ENCODE measurements around the gene HOXC13. TPM values are rescaled to one million over a fixed set of nuclear protein-coding genes. Genes with fewer than 3 reads are reported as not detected.
A peak's percentile ranks its signal among the peaks of the same experiment; 100 is the strongest.

HOXC13 gene
- total RNA-seq, 1 experiment from 2014 or later: 0.09 TPM

DNA sequence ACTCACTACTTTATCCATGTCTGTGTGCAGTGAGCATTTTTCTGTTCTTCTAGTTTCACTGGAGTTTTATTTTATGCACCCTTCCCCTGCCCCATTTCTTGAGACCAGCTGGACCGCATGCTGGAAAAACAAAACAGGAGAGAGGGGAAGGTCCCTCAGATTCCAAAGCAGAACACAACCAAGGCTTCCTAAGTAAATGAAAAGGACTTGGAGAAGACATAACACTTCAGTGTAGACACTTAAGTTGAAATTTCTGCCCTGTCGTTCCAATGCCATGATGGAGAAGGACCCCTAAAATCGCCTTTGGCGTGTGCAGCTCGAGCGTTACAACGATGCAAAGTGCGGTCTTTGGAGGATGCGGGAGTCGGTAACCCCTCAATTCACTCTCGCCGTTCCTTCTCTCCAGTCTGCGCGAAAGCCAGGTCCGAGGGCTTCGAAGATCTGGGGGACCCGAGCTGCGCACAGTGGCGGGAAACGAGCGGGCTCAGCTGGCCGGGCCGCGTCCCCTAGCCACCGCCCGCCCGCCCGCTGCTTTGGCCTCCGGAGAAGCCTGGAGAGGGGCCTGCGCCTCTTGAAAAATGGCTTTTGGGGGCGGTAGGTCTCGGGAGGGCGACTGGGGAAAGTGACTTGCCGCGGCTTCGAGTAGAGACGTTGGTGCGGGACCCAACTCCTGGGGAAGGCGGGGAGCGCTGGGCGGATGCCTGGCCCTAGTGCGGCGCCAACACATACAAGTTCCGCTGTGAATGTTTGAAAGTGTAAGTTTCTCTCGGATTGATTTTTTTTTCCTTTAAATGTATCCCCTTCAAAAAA lies 11.2 kb upstream of the HOXC13 start (continued):
- TF ChIP-seq, protein P1, sequence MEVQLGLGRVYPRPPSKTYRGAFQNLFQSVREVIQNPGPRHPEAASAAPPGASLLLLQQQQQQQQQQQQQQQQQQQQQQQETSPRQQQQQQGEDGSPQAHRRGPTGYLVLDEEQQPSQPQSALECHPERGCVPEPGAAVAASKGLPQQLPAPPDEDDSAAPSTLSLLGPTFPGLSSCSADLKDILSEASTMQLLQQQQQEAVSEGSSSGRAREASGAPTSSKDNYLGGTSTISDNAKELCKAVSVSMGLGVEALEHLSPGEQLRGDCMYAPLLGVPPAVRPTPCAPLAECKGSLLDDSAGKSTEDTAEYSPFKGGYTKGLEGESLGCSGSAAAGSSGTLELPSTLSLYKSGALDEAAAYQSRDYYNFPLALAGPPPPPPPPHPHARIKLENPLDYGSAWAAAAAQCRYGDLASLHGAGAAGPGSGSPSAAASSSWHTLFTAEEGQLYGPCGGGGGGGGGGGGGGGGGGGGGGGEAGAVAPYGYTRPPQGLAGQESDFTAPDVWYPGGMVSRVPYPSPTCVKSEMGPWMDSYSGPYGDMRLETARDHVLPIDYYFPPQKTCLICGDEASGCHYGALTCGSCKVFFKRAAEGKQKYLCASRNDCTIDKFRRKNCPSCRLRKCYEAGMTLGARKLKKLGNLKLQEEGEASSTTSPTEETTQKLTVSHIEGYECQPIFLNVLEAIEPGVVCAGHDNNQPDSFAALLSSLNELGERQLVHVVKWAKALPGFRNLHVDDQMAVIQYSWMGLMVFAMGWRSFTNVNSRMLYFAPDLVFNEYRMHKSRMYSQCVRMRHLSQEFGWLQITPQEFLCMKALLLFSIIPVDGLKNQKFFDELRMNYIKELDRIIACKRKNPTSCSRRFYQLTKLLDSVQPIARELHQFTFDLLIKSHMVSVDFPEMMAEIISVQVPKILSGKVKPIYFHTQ (CRISPR knock-in tag; IDR thresholded peaks at IDR 0.05): no peak
- TF ChIP-seq JAZF1 (CRISPR knock-in tag; IDR thresholded peaks at IDR 0.05) (no peak), ZNF232 (CRISPR knock-in tag; IDR thresholded peaks at IDR 0.05) (no peak), GABPB1 (CRISPR knock-in tag; IDR thresholded peaks at IDR 0.05) (no peak)
- TF ChIP-seq, protein P2, sequence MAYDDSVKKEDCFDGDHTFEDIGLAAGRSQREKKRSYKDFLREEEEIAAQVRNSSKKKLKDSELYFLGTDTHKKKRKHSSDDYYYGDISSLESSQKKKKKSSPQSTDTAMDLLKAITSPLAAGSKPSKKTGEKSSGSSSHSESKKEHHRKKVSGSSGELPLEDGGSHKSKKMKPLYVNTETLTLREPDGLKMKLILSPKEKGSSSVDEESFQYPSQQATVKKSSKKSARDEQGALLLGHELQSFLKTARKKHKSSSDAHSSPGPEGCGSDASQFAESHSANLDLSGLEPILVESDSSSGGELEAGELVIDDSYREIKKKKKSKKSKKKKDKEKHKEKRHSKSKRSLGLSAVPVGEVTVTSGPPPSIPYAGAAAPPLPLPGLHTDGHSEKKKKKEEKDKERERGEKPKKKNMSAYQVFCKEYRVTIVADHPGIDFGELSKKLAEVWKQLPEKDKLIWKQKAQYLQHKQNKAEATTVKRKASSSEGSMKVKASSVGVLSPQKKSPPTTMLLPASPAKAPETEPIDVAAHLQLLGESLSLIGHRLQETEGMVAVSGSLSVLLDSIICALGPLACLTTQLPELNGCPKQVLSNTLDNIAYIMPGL (CRISPR knock-in tag; IDR thresholded peaks at IDR 0.05): no peak
- TF ChIP-seq, protein P3, sequence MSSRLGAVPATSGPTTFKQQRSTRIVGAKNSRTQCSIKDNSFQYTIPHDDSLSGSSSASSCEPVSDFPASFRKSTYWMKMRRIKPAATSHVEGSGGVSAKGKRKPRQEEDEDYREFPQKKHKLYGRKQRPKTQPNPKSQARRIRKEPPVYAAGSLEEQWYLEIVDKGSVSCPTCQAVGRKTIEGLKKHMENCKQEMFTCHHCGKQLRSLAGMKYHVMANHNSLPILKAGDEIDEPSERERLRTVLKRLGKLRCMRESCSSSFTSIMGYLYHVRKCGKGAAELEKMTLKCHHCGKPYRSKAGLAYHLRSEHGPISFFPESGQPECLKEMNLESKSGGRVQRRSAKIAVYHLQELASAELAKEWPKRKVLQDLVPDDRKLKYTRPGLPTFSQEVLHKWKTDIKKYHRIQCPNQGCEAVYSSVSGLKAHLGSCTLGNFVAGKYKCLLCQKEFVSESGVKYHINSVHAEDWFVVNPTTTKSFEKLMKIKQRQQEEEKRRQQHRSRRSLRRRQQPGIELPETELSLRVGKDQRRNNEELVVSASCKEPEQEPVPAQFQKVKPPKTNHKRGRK (CRISPR knock-in tag; IDR thresholded peaks at IDR 0.05; ENCODE audit: borderline replicate concordance): no peak

DNA sequence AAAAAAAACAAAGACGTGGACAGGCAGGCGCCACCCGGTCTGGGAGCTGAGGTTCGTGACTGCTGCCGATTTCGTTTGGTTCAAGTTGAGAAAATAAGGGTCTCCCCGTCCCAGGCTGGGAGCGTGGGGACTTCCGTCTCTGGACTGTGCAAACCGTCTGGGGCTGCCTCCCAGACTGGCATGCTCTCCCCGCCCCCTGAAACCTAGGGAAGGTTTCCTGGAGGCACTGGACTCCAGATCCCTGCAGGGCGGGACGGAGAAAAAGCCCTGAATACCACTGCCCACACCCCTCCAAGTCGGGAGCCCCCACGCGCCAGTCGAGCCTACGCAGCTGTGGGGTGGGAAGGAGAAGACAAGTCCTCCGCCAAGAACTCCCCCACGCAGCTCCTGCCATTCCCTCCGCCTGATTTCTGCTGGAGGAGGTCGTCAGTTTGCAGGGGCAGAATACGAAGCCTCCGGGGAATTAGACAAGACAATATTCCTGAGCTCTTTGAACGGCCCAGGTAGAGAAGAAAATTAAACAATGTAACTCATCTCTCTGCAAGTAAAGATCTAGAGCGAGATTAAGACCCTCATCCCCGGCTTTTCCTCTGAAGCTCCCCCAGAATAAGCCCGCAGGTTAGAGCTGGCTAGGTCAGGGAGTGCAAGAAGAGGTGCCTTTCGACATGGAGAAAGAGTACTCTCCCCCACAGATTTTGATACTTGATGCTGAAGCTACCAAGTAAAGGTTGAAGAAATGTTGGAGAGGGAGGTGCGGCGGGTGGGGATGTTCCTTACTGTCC lies 10.4 kb upstream of the HOXC13 start:
- H3K27ac Mint-ChIP-seq: no peak overlapping the region
- DNase-seq (ENCODE audit: low spot score): peak; percentile 17
- POLR2A ChIA-PET: no interaction called here

DNA sequence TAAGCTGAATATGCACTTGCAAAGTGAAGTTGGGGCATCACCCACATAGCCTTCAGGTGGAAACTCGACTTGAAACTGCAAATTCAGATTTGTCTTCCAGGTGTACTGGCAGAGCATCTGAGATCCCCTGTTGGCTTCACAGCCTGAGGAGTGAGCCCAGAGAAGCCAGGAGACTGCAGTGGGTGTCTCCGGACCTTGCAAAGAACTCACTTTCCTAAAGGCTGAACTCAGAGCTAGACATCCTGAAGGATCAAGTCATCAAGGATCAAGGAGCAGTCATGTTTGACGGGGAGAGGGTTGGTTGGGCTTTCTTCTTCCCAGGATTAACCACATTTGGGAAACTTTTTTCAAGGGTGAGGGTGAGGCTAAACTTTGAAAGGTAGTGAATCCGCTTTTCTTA lies 9.1 kb upstream of the HOXC13 start:
- ATAC-seq (no peak), DNase-seq (ENCODE audit: low spot score) (no peak)
- no peak overlapping the region for H3K4me3 Mint-ChIP-seq
- H3K4me1 Mint-ChIP-seq: peaks cover 11% of the 10 kb centered on the region
- peaks cover 100% of the 10 kb centered on the region for H3K27me3 Mint-ChIP-seq (ENCODE audit: low read depth)
- ChIA-PET CTCF (interaction anchor here (1.2 kb wide), 1 partner anchor 183 kb away, joined by 3 read pairs; no protein-coding TSS in a partner anchor), POLR2A (no interaction called here)
- H3K9me3 Mint-ChIP-seq: no peaks in the 10 kb centered on the region
- H3K36me3 Mint-ChIP-seq: no peaks in the 10 kb centered on the region
- H3K27ac Mint-ChIP-seq: no peak overlapping the region
- TF ChIP-seq, protein P4, sequence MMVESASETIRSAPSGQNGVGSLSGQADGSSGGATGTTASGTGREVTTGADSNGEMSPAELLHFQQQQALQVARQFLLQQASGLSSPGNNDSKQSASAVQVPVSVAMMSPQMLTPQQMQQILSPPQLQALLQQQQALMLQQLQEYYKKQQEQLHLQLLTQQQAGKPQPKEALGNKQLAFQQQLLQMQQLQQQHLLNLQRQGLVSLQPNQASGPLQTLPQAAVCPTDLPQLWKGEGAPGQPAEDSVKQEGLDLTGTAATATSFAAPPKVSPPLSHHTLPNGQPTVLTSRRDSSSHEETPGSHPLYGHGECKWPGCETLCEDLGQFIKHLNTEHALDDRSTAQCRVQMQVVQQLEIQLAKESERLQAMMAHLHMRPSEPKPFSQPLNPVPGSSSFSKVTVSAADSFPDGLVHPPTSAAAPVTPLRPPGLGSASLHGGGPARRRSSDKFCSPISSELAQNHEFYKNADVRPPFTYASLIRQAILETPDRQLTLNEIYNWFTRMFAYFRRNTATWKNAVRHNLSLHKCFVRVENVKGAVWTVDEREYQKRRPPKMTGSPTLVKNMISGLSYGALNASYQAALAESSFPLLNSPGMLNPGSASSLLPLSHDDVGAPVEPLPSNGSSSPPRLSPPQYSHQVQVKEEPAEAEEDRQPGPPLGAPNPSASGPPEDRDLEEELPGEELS (CRISPR knock-in tag; IDR thresholded peaks at IDR 0.05): no peak
- TF ChIP-seq ZNF396 (CRISPR knock-in tag; IDR thresholded peaks at IDR 0.05; ENCODE audit: borderline replicate concordance): no peak
- no peak for TF ChIP-seq NR1H2 (CRISPR knock-in tag; IDR thresholded peaks at IDR 0.05)
- TF ChIP-seq FOXK1 (CRISPR knock-in tag; IDR thresholded peaks at IDR 0.05): no peak
- TF ChIP-seq ZNF263 (CRISPR knock-in tag; IDR thresholded peaks at IDR 0.05; ENCODE audit: low read depth): no peak
- TF ChIP-seq, protein P5, sequence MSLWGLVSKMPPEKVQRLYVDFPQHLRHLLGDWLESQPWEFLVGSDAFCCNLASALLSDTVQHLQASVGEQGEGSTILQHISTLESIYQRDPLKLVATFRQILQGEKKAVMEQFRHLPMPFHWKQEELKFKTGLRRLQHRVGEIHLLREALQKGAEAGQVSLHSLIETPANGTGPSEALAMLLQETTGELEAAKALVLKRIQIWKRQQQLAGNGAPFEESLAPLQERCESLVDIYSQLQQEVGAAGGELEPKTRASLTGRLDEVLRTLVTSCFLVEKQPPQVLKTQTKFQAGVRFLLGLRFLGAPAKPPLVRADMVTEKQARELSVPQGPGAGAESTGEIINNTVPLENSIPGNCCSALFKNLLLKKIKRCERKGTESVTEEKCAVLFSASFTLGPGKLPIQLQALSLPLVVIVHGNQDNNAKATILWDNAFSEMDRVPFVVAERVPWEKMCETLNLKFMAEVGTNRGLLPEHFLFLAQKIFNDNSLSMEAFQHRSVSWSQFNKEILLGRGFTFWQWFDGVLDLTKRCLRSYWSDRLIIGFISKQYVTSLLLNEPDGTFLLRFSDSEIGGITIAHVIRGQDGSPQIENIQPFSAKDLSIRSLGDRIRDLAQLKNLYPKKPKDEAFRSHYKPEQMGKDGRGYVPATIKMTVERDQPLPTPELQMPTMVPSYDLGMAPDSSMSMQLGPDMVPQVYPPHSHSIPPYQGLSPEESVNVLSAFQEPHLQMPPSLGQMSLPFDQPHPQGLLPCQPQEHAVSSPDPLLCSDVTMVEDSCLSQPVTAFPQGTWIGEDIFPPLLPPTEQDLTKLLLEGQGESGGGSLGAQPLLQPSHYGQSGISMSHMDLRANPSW (CRISPR knock-in tag; conservative IDR thresholded peaks at IDR 0.05; ENCODE audit: low read depth): no peak
- no peak for TF ChIP-seq FOXP1 (CRISPR knock-in tag; IDR thresholded peaks at IDR 0.05; ENCODE audit: borderline replicate concordance)

More for the DNA sequence above, 10.4 kb upstream of the HOXC13 start:
- H3K27me3 Mint-ChIP-seq (ENCODE audit: low read depth): peaks cover 100% of the 10 kb centered on the region
- peaks cover 11% of the 10 kb centered on the region for H3K4me1 Mint-ChIP-seq
- H3K9me3 Mint-ChIP-seq: no peaks in the 10 kb centered on the region
- CTCF ChIA-PET: no interaction called here
- no peaks in the 10 kb centered on the region for H3K36me3 Mint-ChIP-seq
- no peak for TF ChIP-seq TCF7 (CRISPR knock-in tag; IDR thresholded peaks at IDR 0.05; ENCODE audit: low read depth)
- TF ChIP-seq ZNF121 (CRISPR knock-in tag; IDR thresholded peaks at IDR 0.05): no peak
- TF ChIP-seq ZNF317 (CRISPR knock-in tag; IDR thresholded peaks at IDR 0.05; ENCODE audit: borderline replicate concordance, low read depth): no peak
- no peak for TF ChIP-seq ZNF396 (CRISPR knock-in tag; IDR thresholded peaks at IDR 0.05; ENCODE audit: borderline replicate concordance)
- TF ChIP-seq, protein P5 (CRISPR knock-in tag; conservative IDR thresholded peaks at IDR 0.05; ENCODE audit: low read depth): no peak
- peak overlapping the region; percentile 36; the same call in 1 of the 2 replicates for H3K4me3 Mint-ChIP-seq
- ATAC-seq: peak; percentile 36
